SK-N-SH (cell line): ENCODE results near the gene GDE1.

Source experiments
- EP300 ChIP-seq, 2 experiments: IDR thresholded peaks; 2 replicates each; pipeline versions ENCODE4 v1.4.0 to v1.6.1; 2012; ENCODE audit warnings: borderline replicate concordance in 1 of 2, low read depth in 1 of 2, low read length in 1 of 2
- TF ChIP-seq, protein P1 (sequence below): fragments of 200-600 bp; sonication (generic); IDR thresholded peaks from 2 replicates; pipeline ENCODE4 v1.6.1; 2017; ENCODE audit warnings: antibody characterized with exemption, mild to moderate bottlenecking, moderate library complexity

DNA sequence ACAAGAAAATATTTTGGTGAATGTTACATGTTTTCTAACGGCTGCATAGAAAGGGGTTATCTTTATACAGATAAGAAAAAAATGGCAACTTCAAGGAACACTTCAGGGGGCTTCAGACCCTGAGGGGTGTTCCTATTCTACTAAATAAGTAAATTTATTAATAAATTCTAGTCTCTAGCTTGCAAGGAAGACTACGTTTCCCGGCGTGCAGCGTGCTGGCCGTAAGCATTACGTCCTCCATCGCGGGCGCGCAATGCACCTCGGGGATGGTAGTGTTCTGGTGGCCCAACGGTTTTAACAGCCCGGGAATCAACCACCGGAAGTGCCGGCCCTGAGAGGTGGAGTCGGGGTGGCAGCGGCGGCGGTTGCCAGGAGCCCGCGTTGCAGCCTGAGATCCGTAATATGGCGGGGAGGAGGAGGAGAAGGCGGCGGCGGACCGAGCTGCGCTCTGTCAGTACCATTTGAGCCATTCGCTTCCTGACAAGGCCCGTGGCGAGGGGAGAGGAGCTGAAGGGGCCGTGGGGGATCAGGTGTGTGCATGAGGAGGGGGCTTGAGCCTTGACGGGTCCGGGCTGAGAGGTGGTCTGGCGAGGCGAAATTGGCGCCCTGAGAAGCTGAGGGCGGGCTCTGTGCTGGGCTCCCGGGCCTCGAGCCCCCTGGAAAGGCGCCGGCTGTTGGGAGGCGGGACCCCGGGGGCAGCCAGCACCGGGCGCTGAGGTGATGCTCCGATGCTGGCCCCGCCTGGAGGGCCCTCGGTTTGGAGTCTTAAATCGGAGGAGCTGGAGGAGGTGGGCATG, 1.9 kb upstream of the GDE1 start, which contains the start of gene CCP110:
- TF ChIP-seq, protein P1, sequence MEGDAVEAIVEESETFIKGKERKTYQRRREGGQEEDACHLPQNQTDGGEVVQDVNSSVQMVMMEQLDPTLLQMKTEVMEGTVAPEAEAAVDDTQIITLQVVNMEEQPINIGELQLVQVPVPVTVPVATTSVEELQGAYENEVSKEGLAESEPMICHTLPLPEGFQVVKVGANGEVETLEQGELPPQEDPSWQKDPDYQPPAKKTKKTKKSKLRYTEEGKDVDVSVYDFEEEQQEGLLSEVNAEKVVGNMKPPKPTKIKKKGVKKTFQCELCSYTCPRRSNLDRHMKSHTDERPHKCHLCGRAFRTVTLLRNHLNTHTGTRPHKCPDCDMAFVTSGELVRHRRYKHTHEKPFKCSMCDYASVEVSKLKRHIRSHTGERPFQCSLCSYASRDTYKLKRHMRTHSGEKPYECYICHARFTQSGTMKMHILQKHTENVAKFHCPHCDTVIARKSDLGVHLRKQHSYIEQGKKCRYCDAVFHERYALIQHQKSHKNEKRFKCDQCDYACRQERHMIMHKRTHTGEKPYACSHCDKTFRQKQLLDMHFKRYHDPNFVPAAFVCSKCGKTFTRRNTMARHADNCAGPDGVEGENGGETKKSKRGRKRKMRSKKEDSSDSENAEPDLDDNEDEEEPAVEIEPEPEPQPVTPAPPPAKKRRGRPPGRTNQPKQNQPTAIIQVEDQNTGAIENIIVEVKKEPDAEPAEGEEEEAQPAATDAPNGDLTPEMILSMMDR = no peak
- TF ChIP-seq EP300 (IDR thresholded peaks at IDR 0.05; ENCODE audit: borderline replicate concordance in 1 of 2, low read depth in 1 of 2, low read length in 1 of 2) = no peak
